Duodenal mucosa (tissue), 2 donors: ENCODE results near the gene LAMP2.

Experiments used
- H3K27ac ChIP-seq: one replicate; pipeline ENCODE4 v1.7.0; 2013; ENCODE audit warnings: low read depth, low read length
- H3K27me3 ChIP-seq, 2 donors: one replicate each; pipeline ENCODE4 v1.7.0; 2013; ENCODE audit warnings: low read length in 2 of 2, control low read depth in 1 of 2; ENCODE audit not compliant: insufficient read depth in 2 of 2, control insufficient read depth in 1 of 2
- H3K36me3 ChIP-seq, 2 donors: one replicate each; pipeline ENCODE4 v1.7.0; 2013; ENCODE audit warnings: low read length in 2 of 2, control low read depth in 1 of 2; ENCODE audit not compliant: insufficient read depth in 2 of 2, control insufficient read depth in 1 of 2
- H3K4me1 ChIP-seq, 2 donors: one replicate each; pipeline ENCODE4 v1.7.0; 2013; ENCODE audit warnings: low read length in 2 of 2, control low read depth in 1 of 2; ENCODE audit not compliant: insufficient read depth in 2 of 2, control insufficient read depth in 1 of 2
- H3K4me3 ChIP-seq, 2 donors: one replicate each; pipeline ENCODE4 v1.7.0; 2013; ENCODE audit warnings: low read length in 2 of 2, low read depth in 1 of 2
- H3K9ac ChIP-seq, 2 donors: one replicate each; pipeline ENCODE4 v1.7.0; 2013; ENCODE audit warnings: low read length in 2 of 2, low read depth in 1 of 2
- H3K9me3 ChIP-seq, 2 donors: one replicate each; pipeline ENCODE4 v1.7.0; 2013; ENCODE audit warnings: low read length in 2 of 2, control low read depth in 1 of 2; ENCODE audit not compliant: control insufficient read depth in 1 of 2

LAMP2 gene

DNA sequence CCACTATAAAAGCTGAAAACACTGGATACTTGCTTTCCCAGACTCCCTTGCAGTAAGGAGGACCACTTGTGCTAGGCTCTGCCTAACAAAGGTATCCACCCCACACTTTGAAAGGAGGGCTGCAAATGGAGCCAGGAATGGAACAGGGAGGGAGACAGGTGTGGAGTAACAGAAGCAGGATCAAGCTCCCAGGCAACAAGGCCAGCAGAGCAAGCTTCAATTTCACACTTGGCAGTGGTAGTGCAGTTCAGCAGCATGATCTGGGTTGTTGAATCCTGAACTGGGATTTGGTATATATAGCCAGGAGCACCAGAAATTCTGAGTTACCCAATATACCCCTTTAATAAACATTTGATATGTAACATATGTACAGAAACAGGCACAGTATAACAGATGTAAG, 9.8 kb downstream of the LAMP2 start:
- Histone ChIP-seq H3K9ac (no peak overlapping the region), H3K27me3 (no peaks in the 10 kb centered on the region), H3K4me1 (peaks cover 3 to 7% of the 10 kb centered on the region in 2 donors), H3K9me3 (no peaks in the 10 kb centered on the region), H3K36me3 (peaks cover 0 to 5% of the 10 kb centered on the region in 2 donors), H3K4me3 (no peak overlapping the region), H3K27ac (no peak overlapping the region)

DNA sequence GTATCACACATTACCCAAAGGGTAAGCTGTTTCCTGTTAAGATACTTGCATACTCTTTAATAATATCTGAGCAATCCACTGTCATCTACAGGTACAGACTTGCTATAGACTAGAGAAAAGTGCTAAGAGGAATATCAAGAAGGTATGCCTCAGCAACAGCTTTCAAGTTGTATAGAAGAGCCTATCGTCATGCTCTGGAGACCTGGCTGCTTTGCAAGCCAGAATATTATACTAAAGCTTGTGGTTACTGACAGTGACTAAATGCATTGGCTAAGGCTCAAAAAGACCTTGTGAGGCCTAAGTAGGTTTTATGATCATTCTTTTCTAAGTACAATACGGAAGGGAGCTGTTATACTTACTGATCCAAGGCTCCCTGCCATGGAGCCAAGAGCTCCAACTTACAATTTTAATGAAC, 11.3 kb downstream of the LAMP2 start:
- H3K9me3 ChIP-seq = no peaks in the 10 kb centered on the region
- H3K9ac ChIP-seq = no peak overlapping the region
- no peak overlapping the region for H3K27ac ChIP-seq
- no peak overlapping the region for H3K4me3 ChIP-seq
- H3K4me1 ChIP-seq = peaks cover 3 to 7% of the 10 kb centered on the region in 2 donors
- peaks cover 0 to 5% of the 10 kb centered on the region in 2 donors for H3K36me3 ChIP-seq
- H3K27me3 ChIP-seq = no peaks in the 10 kb centered on the region

DNA sequence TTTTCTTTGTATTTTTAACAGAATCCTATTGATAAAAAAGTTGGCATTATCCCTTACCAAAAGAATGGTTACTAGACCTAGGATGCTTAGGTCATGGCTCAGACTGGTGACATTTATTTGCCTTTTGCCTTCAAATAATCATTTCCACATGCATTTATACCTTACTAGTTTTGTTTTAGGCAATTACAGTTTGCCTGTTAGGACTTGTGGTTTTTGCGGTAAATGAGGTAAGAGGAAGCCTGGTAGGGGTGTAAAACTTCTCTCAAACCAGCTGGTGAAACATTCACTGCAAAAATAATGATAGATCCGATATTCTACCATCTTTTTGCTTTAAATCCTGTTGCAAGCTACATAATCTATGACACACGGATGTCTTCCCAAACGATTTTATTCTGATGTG, 12.1 kb downstream of the LAMP2 start:
- H3K9me3 ChIP-seq = no peaks in the 10 kb centered on the region
- H3K27ac ChIP-seq = no peak overlapping the region
- H3K4me1 ChIP-seq = peaks cover 3 to 7% of the 10 kb centered on the region in 2 donors
- H3K4me3 ChIP-seq = no peak overlapping the region
- no peak overlapping the region for H3K9ac ChIP-seq
- no peaks in the 10 kb centered on the region for H3K27me3 ChIP-seq
- H3K36me3 ChIP-seq = peaks cover 0 to 5% of the 10 kb centered on the region in 2 donors

DNA sequence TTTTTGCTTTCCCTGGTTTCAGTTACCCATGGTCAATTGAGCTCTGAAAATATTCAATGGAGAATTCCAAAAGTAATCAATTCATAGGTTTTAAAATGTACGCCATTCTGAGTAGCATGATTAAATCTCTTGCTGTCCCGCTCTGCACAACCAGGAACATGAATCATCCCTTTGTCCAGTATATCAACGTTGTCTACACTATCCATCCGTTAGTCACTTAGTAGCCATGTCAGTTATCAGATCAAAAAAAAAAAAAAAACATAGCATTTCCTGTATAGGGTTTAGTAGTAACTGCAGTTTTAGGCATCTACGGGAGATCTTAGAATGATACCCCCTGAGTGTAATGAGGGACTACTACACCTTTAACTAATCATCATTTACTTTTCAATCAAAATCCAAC, 15.1 kb downstream of the LAMP2 start:
- Histone ChIP-seq H3K27ac (no peak overlapping the region), H3K9ac (no peak overlapping the region), H3K36me3 (peaks cover 0 to 5% of the 10 kb centered on the region in 2 donors)

DNA sequence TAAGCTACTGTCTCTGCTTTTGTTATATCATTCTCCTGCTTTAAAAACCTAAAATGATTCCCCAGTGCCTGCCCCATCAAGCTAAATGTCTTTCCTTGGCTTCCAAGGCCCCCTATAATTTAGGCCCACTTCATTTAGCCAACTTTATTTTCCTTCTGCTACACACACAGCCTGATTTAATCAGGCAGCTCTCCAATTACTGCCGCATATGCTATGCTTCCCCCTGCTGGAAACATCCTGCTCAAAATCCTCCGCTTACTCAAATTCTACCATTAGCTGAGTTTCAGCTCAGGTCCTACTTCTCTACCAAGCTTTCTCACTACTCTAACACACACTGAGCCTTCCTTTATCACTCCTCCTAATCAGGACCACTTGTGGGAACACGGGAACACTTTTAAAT, 17.0 kb downstream of the LAMP2 start:
- Histone ChIP-seq H3K9ac (no peak overlapping the region), H3K27me3 (no peaks in the 10 kb centered on the region), H3K4me3 (no peak overlapping the region), H3K9me3 (no peaks in the 10 kb centered on the region), H3K27ac (no peak overlapping the region), H3K4me1 (no peaks in the 10 kb centered on the region), H3K36me3 (peaks cover 7 to 9% of the 10 kb centered on the region in 2 donors)

More for the DNA sequence above, 15.1 kb downstream of the LAMP2 start:
- Histone ChIP-seq H3K4me3 (no peak overlapping the region), H3K27me3 (no peaks in the 10 kb centered on the region), H3K4me1 (peaks cover 3 to 7% of the 10 kb centered on the region in 2 donors), H3K9me3 (no peaks in the 10 kb centered on the region)

DNA sequence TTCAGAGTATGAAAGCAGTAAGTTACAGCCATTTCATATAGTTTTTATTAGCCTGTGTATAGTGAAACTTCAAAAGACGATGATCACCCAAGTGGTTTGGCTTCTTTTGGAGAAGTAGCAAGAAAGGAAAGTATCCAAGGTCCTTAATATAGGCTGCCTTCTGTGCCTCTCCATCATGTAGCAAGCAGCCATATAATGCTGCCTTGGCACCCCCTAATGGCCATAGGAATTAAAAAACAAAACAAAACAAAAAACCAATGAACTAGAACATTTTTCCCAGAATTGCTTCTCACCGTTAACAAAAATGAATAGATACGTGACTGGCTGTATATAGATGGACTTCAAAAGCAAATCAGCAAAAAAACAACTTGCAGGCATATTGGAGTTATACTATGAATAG, 18.9 kb downstream of the LAMP2 start:
- no peaks in the 10 kb centered on the region for H3K27me3 ChIP-seq
- H3K4me1 ChIP-seq = no peaks in the 10 kb centered on the region
- H3K9me3 ChIP-seq = no peaks in the 10 kb centered on the region
- no peak overlapping the region for H3K9ac ChIP-seq
- no peak overlapping the region for H3K27ac ChIP-seq
- no peak overlapping the region for H3K4me3 ChIP-seq
- H3K36me3 ChIP-seq = peaks cover 7 to 19% of the 10 kb centered on the region in 2 donors

DNA sequence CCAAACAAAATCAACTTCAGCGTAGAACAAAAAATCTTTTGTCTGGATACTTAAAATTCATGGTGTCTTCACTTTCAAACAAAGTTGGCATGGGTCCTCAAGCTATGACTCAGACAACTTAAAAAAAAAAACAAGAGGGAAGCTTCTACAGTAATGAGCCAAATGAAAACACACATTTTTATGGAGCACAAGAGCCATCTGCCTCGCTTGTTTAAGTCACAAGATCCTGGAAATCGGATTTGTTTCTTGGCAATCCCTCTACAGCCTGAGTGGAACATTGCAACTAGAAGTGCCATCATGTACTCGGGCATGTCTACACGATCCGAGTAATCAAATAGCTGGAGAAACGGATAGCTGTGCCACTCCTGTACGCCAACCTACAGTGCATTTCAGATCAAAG, 22.6 kb downstream of the LAMP2 start:
- Histone ChIP-seq H3K36me3 (peaks cover 12 to 20% of the 10 kb centered on the region in 2 donors), H3K27me3 (no peaks in the 10 kb centered on the region), H3K4me1 (no peaks in the 10 kb centered on the region), H3K9ac (no peak overlapping the region), H3K4me3 (no peak overlapping the region), H3K9me3 (no peaks in the 10 kb centered on the region), H3K27ac (no peak overlapping the region)

DNA sequence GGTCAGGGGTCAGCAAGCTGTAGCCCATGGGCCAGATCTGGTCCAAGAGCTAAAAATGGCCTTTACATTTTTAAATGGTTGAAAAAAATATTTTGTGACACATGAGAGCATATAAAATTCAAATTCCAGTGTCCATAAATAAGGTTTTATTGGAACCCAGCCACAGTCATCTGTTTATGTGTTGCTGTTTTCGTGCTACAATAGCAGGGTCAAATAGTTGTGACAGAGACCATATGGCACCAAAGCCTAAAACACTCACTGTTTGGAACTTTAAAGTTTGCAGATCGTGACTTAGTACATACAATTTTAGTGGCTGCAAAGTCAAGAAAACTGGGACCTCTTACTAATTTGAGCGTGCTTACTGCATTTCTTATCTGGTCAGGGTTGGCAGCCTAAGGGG, 29.2 kb downstream of the LAMP2 start:
- Histone ChIP-seq H3K4me3 (no peak overlapping the region), H3K27ac (no peak overlapping the region), H3K4me1 (no peaks in the 10 kb centered on the region), H3K27me3 (no peaks in the 10 kb centered on the region), H3K9ac (no peak overlapping the region), H3K36me3 (peaks cover 5 to 7% of the 10 kb centered on the region in 2 donors), H3K9me3 (no peaks in the 10 kb centered on the region)

DNA sequence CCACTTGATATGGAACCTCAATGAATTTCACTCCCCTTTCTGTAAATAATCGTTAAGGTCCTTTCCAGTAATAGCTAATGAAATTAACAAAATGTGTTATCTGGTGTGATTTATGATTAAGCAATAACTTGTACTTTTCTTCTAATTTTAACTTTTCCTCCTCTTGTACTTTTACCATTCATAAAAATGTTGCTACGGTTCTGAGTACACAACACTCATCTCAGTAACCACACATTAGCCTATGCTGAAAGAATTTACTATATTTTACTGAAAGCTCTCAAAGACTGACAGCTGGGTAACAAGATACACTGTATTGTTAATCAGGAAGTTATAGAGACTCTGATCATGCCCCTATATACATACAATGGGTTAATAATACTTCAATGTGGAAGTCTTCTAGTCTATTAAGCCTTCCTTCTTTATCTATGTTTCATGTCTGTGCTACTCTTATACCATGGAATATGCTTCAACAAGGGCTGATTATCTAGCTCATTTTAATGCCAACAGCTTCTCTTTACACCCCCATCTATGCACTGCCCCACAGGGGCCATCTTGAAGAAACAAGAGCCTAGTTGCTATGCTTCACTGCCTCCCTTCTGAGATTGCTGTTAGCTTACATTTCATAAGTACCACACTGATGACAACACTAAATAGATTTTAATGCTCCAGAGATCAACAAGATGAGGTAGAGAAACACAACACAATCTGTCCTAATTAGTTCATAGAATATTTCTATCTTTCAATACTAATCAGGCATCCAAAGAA, 39.1 kb downstream of the LAMP2 start:
- H3K27ac ChIP-seq = no peak overlapping the region
- H3K9me3 ChIP-seq = no peaks in the 10 kb centered on the region
- no peaks in the 10 kb centered on the region for H3K4me1 ChIP-seq
- H3K27me3 ChIP-seq = no peaks in the 10 kb centered on the region
- no peak overlapping the region for H3K4me3 ChIP-seq
- no peak overlapping the region for H3K9ac ChIP-seq
- H3K36me3 ChIP-seq = no peaks in the 10 kb centered on the region

DNA sequence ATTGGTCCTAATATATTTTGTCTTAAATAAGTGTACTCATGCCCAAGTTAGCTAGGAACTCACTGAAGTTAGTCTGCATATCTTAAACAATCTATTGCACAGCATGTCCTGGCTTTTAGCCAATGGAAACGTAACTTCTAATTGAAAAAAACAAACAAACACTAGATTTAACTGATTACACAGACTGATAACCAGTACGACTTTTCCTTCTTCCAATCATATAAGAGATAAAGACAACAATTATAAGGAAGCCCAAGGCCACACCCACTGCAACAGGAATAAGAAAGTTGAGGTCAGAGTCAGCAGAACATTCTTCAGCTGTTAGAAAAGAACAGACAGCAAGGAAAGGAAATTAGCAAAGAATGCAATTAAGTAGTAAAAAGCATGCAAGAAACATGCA, 40.8 kb downstream of the LAMP2 start:
- no peaks in the 10 kb centered on the region for H3K4me1 ChIP-seq
- no peak overlapping the region for H3K9ac ChIP-seq
- H3K27ac ChIP-seq = no peak overlapping the region
- H3K9me3 ChIP-seq = no peaks in the 10 kb centered on the region
- H3K27me3 ChIP-seq = no peaks in the 10 kb centered on the region
- H3K36me3 ChIP-seq = no peaks in the 10 kb centered on the region
- H3K4me3 ChIP-seq = no peak overlapping the region
